Ishikawa (cell line): ENCODE results near the gene CINP.

Source experiments
- NFIC ChIP-seq: IDR thresholded peaks from 2 replicates; pipeline ENCODE4 v1.6.1; 2012
- RAD21 ChIP-seq: IDR thresholded peaks from 2 replicates; pipeline ENCODE4 v1.6.1; 2012; ENCODE audit warnings: low read depth
- REST ChIP-seq: IDR thresholded peaks from 2 replicates; pipeline ENCODE4 v1.6.1; 2012; ENCODE audit warnings: low read depth, mild to moderate bottlenecking
- TEAD4 ChIP-seq: IDR thresholded peaks from 2 replicates; pipeline ENCODE4 v1.6.1; 2012
- YY1 ChIP-seq: IDR thresholded peaks from 2 replicates; pipeline ENCODE4 v1.6.1; 2012; ENCODE audit warnings: low read depth
- TF ChIP-seq, protein P1 (sequence below): IDR thresholded peaks from 2 replicates; pipeline ENCODE4 v1.6.1; 2012

DNA sequence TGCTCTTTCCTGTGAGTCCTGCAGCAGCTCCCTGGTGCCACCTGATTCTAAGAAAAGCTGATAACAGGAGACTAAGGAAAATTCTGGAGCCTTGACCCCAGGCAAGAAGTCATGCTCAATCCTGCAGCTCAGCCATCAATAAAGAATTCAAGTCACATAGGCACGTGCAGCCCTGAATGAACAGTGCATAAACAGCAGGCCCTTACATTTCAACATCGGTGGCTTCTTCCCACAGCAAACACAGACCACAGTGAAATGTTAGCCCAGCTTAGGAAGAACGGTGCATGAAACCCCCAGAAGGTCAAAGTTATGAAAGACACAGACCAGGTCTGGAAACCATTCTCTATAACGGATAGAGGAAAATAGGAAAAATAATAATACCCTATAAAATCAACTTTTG is 10.5 kb downstream of the CINP start:
- TF ChIP-seq, protein P1, sequence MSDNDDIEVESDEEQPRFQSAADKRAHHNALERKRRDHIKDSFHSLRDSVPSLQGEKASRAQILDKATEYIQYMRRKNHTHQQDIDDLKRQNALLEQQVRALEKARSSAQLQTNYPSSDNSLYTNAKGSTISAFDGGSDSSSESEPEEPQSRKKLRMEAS, result no peak
- TF ChIP-seq REST (no peak), NFIC (no peak), YY1 (no peak), TEAD4 (no peak), RAD21 (no peak)
